Cerebellar cortex (tissue), 1 donor: ENCODE results near the gene CFAP74.
A peak's percentile ranks its signal among the peaks of the same experiment; 100 is the strongest.

Source experiments
- DNase-seq: peaks from one replicate; pipeline ENCODE4 v3.0.0-alpha.2; 2015; ENCODE audit warnings: low spot score

CFAP74 gene

GRCh38 chr1:2020310-2020655 lies 16.7 kb upstream of the CFAP74 start:
- no peak for DNase-seq

DNA sequence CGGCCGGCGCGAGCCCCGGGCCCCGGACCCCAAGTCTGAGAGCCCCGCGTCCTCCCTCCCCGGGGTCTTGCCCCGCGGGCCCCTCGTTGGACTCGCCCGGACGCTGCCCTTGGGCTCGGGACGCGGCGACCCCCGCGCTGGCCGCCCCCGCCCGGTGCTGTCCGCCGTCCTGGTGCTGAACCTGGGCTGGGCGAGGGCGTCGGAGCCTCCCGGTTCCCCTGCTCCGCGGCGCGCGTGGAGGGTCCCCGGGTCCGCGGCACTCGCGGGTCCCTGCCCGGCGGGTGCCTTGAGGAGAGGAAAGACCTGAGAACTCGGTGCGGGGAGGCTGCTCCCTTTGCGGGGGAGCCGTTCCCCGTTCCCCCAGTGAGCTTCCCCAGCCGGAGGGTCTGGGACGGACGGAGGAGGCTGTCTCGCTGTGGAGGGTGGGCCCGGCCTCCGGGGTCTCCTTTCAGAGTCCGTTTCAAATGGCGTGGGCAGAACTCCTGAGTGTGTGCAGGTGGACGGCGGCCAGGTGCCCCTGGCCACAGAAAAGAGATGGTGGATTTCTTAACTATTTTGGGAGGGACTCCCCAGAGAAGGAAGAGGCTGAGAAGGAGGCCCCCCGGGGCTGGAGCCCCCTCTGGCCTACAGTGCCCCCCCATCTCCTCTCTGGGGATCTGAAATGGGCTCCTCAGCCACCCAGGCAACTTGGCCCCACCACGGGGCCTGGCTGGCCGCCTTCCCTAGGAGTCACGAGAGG lies 16.2 kb upstream of the CFAP74 start:
- no peak for DNase-seq

DNA sequence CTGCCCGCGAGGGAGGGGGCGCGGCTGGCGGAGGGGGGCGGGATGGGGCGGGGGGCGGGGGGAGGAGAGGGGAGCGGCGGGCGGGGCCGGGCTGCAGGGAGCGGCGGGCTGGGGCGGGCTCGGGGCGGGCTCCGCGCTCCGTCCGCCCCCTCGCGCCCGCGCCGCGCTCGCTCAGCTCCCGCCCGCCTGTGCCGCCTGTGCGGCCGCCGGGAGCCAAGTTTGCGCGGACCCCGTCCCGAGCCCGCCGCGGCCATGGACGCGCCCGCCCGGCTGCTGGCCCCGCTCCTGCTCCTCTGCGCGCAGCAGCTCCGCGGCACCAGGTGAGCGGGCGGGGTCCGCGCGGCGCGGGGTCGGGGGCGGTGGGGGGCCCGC lies 15.6 kb upstream of the CFAP74 start, which contains the start of gene GABRD:
Gene GABRD (plus strand): TSS at position 174 of the 372 bp plus-strand sequence. CDS start 79 bp downstream, at position 253.
- no peak for DNase-seq

DNA sequence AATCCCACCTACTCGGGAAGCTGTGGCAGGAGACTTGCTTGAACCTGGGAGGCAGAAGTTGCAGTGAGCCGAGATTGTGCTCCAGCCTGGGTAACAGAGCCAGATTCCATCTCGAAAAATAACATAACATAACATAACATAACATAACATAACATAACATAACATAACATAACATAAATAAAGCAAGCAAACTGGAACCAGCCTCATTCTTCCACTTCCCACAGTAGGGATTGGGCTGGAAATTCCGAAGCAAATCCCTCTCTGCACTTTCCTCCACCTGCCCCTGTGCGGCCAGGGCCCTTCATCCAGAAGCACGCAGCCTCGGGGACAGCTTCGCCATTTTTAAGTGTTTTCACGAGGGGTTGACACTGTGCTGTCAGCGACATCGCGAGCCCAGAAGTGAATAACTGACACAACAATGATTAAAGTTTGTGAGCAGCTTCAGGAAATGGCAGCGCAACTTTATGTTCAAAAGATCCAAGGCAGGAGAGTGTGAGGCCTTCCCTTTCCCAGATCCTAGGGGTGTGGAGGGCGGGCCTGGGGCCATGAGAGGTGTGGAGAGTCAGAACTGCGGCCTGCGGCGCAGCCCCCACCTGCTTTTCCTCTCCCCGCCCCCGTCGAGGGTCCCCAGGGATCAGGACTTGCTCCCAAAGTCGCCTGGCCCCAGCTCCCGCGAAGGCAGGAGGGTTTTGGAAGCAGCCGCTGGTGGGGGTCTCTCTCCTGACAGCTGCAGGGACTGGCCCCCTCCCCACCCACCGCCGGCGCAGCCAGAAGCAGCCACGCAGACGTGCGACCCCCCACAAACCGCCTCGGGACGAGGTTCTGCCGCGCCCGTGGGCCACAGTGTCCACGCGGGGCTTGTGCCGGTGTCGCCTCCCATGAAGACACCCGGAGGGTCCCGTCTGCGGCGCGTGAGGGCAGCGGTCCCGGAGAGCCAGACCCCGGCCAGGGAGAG lies 14.9 kb upstream of the CFAP74 start:
- DNase-seq, result no peak

DNA sequence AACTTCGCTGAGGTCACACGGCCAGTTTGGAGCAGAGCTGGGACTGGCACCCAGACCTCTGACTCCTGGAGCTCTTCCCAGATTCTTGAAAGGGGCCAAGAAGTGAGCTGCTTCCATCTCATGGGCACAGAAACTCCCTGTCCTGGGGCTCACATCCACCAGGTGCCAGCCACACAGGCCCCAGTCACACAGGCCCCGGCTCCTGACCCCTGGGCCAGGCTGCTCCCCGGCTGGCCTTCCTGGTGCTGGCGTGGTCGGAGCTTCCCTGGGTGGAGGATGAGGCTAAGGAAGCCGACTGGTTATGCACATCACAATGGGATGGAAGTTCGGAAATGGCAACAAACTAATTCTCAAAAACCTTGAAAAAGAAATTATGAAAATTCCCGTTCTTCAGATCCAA lies 12.5 kb upstream of the CFAP74 start:
- no peak for DNase-seq

GRCh38 chr1:2014741-2015735 lies 11.5 kb upstream of the CFAP74 start:
- peak; percentile 83 for DNase-seq

- DNase-seq, result no peak
These were observed 10.6 kb upstream of the CFAP74 start for GRCh38 chr1:2014181-2014580.

GRCh38 chr1:2009101-2010053 lies 5.8 kb upstream of the CFAP74 start:
- DNase-seq, result peak; percentile 86

GRCh38 chr1:2004856-2005255 lies 1.3 kb upstream of the CFAP74 start:
- DNase-seq, result no peak

- no peak for DNase-seq
These were observed 1.7 kb downstream of the CFAP74 start for GRCh38 chr1:2001773-2002411.

- no peak for DNase-seq
These were observed 2.7 kb downstream of the CFAP74 start for GRCh38 chr1:2000850-2001249.

DNA sequence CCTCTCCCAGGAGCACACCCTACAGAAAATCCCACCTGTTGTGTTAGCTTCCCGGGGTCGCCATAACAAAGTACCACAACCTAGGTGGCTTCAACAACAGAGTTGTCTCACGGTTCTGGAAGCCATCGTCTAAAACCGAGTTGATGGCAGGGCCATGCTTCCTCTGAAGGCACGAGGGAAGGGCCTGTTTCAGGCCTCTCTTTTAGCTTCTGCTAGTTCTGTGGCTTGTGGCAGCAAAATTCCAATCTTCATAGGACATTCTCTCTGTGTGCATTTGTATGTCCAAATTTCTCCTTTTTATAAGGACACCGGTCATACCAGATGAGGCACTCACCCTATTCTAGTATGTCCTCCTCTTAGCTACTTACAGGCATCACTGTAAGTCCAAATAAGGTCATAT lies 3.2 kb downstream of the CFAP74 start:
- no peak for DNase-seq

DNA sequence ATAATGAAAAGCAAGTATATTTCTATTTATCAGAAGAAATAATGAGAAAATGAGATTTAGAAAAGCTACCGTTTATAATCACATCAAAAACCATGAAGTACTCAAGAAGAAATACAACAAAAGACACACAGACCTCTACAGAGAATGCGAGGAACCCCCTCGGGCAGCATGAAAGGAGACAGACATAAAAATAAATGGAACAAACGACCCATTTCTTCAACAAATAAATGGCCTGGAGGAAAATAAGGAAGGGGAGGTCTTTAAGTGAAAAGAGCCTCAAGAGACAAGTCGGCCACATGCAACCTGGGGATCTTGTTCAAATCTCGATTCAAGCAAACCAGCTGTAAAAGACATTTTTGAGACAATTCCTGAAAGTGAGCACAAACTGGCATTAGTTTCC lies 6.0 kb downstream of the CFAP74 start:
- no peak for DNase-seq

- no peak for DNase-seq
These were observed 7.4 kb downstream of the CFAP74 start for GRCh38 chr1:1996207-1996651.

DNA sequence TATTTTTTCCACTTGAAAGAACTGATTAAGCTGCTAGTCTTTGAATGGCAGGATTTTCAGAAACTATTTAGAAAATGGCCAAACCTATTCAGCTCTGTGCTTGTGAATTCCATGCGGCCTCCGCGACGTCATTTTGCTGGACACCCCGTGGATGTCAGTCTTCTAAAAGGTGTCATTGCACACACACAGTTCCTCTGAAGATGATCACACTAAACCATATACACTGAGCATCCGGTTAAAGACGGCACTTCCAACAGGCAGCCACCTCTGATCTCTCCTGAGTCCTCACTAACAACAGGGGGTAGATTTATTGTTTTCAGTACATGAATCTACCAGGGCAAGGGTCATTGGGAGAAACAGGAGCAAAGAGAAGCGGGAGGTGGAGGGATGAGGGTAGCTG lies 9.1 kb downstream of the CFAP74 start:
- no peak for DNase-seq

GRCh38 chr1:1990222-1990621 lies 13.4 kb downstream of the CFAP74 start:
- no peak for DNase-seq

- DNase-seq, result no peak
These were observed 13.8 kb downstream of the CFAP74 start for GRCh38 chr1:1989789-1990188.

DNA sequence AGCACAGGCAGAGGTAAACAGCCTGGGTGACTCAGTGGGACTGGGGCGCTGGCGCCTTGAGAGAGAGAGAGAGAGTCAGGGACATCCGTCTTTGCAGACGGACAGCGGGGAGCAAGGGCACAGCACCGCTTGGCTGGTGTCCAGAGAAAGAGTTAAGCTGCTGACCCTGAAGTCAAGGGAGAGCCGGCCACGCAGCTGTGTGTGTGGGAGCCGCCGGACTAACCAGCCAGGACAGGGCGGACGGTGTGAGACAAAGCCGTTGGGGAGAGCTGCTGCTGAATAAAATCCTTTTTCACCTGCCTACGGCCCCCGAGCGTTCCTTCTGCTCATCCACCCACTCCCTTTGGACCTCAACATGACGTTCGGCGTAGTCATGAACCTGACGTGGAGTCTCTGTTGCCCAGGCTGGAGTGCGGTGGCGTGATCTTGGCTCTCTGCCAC lies 14.5 kb downstream of the CFAP74 start:
- no peak for DNase-seq

- no peak for DNase-seq
These were observed 15.3 kb downstream of the CFAP74 start for GRCh38 chr1:1988061-1988945.
